ENCODE measurements around the gene CARD11. TPM values are rescaled to one million over a fixed set of nuclear protein-coding genes. Genes with fewer than 3 reads are reported as not detected.

The CARD11 gene
- polyA plus RNA-seq (2011; rRNA removed) (1.2 TPM in 2 replicates), polyA minus RNA-seq (2011; rRNA and poly(A)+ RNA removed) (2.8 and 5.1 TPM in 2 replicates)

- H3K27me3 ChIP-seq (ENCODE audit: control insufficient read depth, insufficient read depth, low read length) = no peaks in the 10 kb centered on the region
- no peaks in the 10 kb centered on the region; the same call in 1 of the 2 replicates for H3K9me3 ChIP-seq (ENCODE audit: control insufficient read depth, insufficient read depth, low read length)
- H3K27ac ChIP-seq (ENCODE audit: low read depth, low read length) = no peak within 1 kb of the TSS
- no peak for DNase-seq (ENCODE audit: low read depth, low spot score)
- ChIA-PET POLR2A (no interaction called here), CTCF (no interaction called here)
- TF ChIP-seq, protein P1, sequence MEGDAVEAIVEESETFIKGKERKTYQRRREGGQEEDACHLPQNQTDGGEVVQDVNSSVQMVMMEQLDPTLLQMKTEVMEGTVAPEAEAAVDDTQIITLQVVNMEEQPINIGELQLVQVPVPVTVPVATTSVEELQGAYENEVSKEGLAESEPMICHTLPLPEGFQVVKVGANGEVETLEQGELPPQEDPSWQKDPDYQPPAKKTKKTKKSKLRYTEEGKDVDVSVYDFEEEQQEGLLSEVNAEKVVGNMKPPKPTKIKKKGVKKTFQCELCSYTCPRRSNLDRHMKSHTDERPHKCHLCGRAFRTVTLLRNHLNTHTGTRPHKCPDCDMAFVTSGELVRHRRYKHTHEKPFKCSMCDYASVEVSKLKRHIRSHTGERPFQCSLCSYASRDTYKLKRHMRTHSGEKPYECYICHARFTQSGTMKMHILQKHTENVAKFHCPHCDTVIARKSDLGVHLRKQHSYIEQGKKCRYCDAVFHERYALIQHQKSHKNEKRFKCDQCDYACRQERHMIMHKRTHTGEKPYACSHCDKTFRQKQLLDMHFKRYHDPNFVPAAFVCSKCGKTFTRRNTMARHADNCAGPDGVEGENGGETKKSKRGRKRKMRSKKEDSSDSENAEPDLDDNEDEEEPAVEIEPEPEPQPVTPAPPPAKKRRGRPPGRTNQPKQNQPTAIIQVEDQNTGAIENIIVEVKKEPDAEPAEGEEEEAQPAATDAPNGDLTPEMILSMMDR (IDR thresholded peaks at IDR 0.05; ENCODE audit: low read depth, low read length) = no peak
- H3K4me3 ChIP-seq (ENCODE audit: low read depth, low read length) = peak within 1 kb of the TSS; percentile 38
Measured at GRCh38 chr7:3043544-3044371, at the start of gene CARD11. Gene CARD11 (minus strand): TSS chr7:3043867. CDS start chr7:2958506, 85,361 bp downstream.

GRCh38 chr7:3092468-3092867, 48.8 kb upstream of the CARD11 start:
- H3K9me3 ChIP-seq (ENCODE audit: control insufficient read depth, insufficient read depth, low read length) = no peaks in the 10 kb centered on the region; the same call in none of the 2 replicates
- no peak for DNase-seq (ENCODE audit: low read depth, low spot score)
- ChIA-PET POLR2A (no interaction called here), CTCF (interaction anchor here (0.6 to 0.7 kb wide), 2 partner anchors 31 to 217 kb away, joined by 3 read pairs; no protein-coding TSS in a partner anchor)
- H3K4me3 ChIP-seq (ENCODE audit: low read depth, low read length) = no peak overlapping the region
- TF ChIP-seq, protein P1 (IDR thresholded peaks at IDR 0.05; ENCODE audit: low read depth, low read length) = no peak
- peaks cover 5% of the 10 kb centered on the region for H3K27me3 ChIP-seq (ENCODE audit: control insufficient read depth, insufficient read depth, low read length)
- no peak overlapping the region for H3K27ac ChIP-seq (ENCODE audit: low read depth, low read length)

- Histone ChIP-seq H3K4me3 (ENCODE audit: low read depth, low read length) (no peak overlapping the region), H3K27me3 (ENCODE audit: control insufficient read depth, insufficient read depth, low read length) (peaks cover 5% of the 10 kb centered on the region), H3K9me3 (ENCODE audit: control insufficient read depth, insufficient read depth, low read length) (no peaks in the 10 kb centered on the region; the same call in none of the 2 replicates), H3K27ac (ENCODE audit: low read depth, low read length) (no peak overlapping the region)
- no peak for DNase-seq (ENCODE audit: low read depth, low spot score)
- ChIA-PET CTCF (interaction anchor here (0.6 to 0.7 kb wide), 2 partner anchors 30 to 211 kb away, joined by 3 to 5 read pairs; no protein-coding TSS in a partner anchor), POLR2A (no interaction called here)
- TF ChIP-seq, protein P1 (IDR thresholded peaks at IDR 0.05; ENCODE audit: low read depth, low read length) = no peak
Measured at GRCh38 chr7:3091631-3092030, 48.0 kb upstream of the CARD11 start.

- CTCF ChIA-PET = interaction anchor here (1.1 kb wide), 1 partner anchor 24 kb away, joined by 4 read pairs; no protein-coding TSS in a partner anchor
- POLR2A ChIA-PET = no interaction called here
- DNase-seq (ENCODE audit: low read depth, low spot score) = no peak
- peaks cover 3% of the 10 kb centered on the region for H3K27me3 ChIP-seq (ENCODE audit: control insufficient read depth, insufficient read depth, low read length)
- no peak overlapping the region for H3K27ac ChIP-seq (ENCODE audit: low read depth, low read length)
- TF ChIP-seq, protein P1 (IDR thresholded peaks at IDR 0.05; ENCODE audit: low read depth, low read length) = peak; percentile 52
- no peaks in the 10 kb centered on the region; the same call in 1 of the 2 replicates for H3K9me3 ChIP-seq (ENCODE audit: control insufficient read depth, insufficient read depth, low read length)
- no peak overlapping the region for H3K4me3 ChIP-seq (ENCODE audit: low read depth, low read length)
Measured at GRCh38 chr7:3089493-3089892, 45.8 kb upstream of the CARD11 start.

DNA sequence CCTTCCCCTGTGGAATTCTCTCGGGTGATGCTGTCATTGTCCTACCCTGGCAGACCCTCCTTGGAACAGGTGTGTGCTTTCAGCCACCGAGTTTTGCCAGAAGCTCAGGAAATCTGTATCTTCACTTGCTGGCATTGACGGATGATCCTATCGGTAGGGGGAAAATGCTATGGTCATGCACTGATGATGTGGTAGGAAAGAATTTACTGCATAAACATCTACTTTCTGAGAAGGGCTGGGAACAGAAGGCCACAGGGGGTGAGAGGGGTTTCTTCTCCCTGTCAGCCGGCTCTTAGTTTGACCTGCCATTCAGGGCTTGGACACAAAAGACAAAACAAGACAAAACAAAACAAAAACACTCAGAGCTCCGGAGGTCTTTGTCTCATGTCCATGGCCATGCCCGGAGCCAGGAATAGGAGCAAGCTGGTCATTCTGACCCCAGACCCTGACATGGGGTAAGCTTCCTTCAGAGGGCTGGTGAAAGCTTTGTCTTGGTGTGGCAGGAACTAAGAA, 43.6 kb upstream of the CARD11 start:
- POLR2A ChIA-PET = no interaction called here
- no peak overlapping the region for H3K27ac ChIP-seq (ENCODE audit: low read depth, low read length)
- H3K9me3 ChIP-seq (ENCODE audit: control insufficient read depth, insufficient read depth, low read length) = no peaks in the 10 kb centered on the region
- DNase-seq (ENCODE audit: low read depth, low spot score) = peak; percentile 13
- TF ChIP-seq, protein P1 (IDR thresholded peaks at IDR 0.05; ENCODE audit: low read depth, low read length) = no peak
- CTCF ChIA-PET = interaction anchor here (0.9 kb wide), 1 partner anchor 22 kb away, joined by 3 read pairs; no protein-coding TSS in a partner anchor
- no peak overlapping the region for H3K4me3 ChIP-seq (ENCODE audit: low read depth, low read length)
- H3K27me3 ChIP-seq (ENCODE audit: control insufficient read depth, insufficient read depth, low read length) = no peaks in the 10 kb centered on the region
